Measurements from ENCODE around the gene HYCC2.
"Not testable (repeated sequence)": the region's sequence is repeated elsewhere in the genome, so short reads cannot be mapped to it uniquely, and the experiment has no call there.

The HYCC2 gene

DNA sequence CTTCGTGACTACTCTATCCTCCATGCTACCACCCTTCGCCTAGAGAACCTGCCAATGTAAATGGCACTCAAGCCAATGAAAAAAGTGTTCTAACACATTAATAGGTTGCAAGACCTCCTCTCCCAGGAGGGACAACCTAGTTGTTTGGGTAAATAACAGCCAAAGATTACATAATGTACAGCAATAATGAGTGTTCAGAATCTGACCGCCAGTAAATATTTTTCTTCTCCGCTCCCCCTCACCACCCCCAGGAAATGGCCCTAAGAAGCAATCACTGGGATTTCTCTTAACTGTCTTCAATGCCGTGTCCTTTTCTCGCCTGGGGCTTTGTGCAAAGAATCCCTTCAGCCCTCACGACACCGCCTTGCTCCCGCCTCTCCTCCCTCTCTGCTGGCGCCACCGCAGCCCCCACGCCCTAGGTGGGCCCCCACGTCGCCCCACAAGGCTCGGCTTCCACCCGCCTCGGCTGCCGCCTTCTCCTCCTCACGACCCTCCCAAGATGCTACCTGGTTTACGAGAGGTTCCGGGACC is 458 bp downstream of the HYCC2 start:
- Histone ChIP-seq H3K9me2 (replicated peaks; ENCODE audit: control insufficient read depth, low read length) (no peaks in the 10 kb centered on the region), H3K27me3 (ENCODE audit: control insufficient read depth, low read length) (no peaks in the 10 kb centered on the region), H3K36me3 (ENCODE audit: control insufficient read depth, low read length) (peaks cover 3% of the 10 kb centered on the region; the same call in 1 of the 2 replicates), H3K4me3 (ENCODE audit: low read length) (peak overlapping the region; percentile 94), H3K27ac (ENCODE audit: low read depth, low read length) (peak overlapping the region; percentile 65), H3K9me3 (ENCODE audit: control insufficient read depth, insufficient read depth, low read length) (no peaks in the 10 kb centered on the region), H3K4me1 (ENCODE audit: control insufficient read depth, low read length) (peaks cover 29% of the 10 kb centered on the region), H3F3A (ENCODE audit: control insufficient read depth, insufficient read depth) (no peaks in the 10 kb centered on the region), H3K79me2 (ENCODE audit: control insufficient read depth, low read length) (peaks cover 93% of the 10 kb centered on the region), H3K4me2 (ENCODE audit: low read length) (peak overlapping the region; percentile 84), H4K20me1 (ENCODE audit: control insufficient read depth, insufficient read depth, low read depth, low read length) (peaks cover 2% of the 10 kb centered on the region; the same call in 1 of the 2 replicates)
- no peak for TF ChIP-seq EZH2phosphoT487 (IDR thresholded peaks at IDR 0.05; ENCODE audit: borderline replicate concordance, low read length)
- TF ChIP-seq, protein P1, sequence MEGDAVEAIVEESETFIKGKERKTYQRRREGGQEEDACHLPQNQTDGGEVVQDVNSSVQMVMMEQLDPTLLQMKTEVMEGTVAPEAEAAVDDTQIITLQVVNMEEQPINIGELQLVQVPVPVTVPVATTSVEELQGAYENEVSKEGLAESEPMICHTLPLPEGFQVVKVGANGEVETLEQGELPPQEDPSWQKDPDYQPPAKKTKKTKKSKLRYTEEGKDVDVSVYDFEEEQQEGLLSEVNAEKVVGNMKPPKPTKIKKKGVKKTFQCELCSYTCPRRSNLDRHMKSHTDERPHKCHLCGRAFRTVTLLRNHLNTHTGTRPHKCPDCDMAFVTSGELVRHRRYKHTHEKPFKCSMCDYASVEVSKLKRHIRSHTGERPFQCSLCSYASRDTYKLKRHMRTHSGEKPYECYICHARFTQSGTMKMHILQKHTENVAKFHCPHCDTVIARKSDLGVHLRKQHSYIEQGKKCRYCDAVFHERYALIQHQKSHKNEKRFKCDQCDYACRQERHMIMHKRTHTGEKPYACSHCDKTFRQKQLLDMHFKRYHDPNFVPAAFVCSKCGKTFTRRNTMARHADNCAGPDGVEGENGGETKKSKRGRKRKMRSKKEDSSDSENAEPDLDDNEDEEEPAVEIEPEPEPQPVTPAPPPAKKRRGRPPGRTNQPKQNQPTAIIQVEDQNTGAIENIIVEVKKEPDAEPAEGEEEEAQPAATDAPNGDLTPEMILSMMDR (IDR thresholded peaks at IDR 0.05; ENCODE audit: low read depth, low read length, poor library complexity, severe bottlenecking): no peak

DNA sequence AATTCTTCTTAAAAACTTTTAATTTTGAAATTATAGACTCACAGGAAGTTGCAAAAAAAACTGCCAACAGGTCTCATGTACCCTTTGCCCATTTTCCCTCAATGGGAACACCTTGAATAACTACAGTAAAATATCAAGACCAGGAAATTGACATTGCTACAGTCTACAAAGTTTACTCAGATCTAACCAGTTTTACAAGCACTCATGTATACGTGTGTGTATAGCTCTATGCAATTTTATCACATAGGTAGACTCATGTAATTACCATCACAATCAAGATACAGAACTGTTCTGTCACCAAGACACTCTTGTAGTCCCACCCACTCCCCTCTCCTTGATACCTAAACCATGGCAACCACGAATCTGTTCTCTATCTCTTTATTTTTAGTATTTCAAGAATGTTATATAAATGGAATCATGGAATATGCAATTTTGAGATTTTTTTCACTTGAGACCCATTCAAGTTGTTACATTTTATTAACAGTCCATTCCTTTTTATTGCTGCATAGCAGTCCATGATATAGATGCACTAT is 6.6 kb downstream of the HYCC2 start:
- Histone ChIP-seq H3K36me3 (ENCODE audit: control insufficient read depth, low read length) (no peaks in the 10 kb centered on the region), H3K4me2 (ENCODE audit: low read length) (no peak overlapping the region), H3K9me3 (ENCODE audit: control insufficient read depth, insufficient read depth, low read length) (no peaks in the 10 kb centered on the region), H3K4me3 (ENCODE audit: low read length) (no peak overlapping the region), H3K79me2 (ENCODE audit: control insufficient read depth, low read length) (peaks cover 81% of the 10 kb centered on the region), H3K27me3 (ENCODE audit: control insufficient read depth, low read length) (no peaks in the 10 kb centered on the region), H3F3A (ENCODE audit: control insufficient read depth, insufficient read depth) (no peaks in the 10 kb centered on the region), H3K9me2 (replicated peaks; ENCODE audit: control insufficient read depth, low read length) (no peaks in the 10 kb centered on the region), H3K27ac (ENCODE audit: low read depth, low read length) (no peak overlapping the region), H3K4me1 (ENCODE audit: control insufficient read depth, low read length) (peaks cover 14% of the 10 kb centered on the region), H4K20me1 (ENCODE audit: control insufficient read depth, insufficient read depth, low read depth, low read length) (no peaks in the 10 kb centered on the region; the same call in 1 of the 2 replicates)
- TF ChIP-seq, protein P1 (IDR thresholded peaks at IDR 0.05; ENCODE audit: low read depth, low read length, poor library complexity, severe bottlenecking): no peak
- no peak for TF ChIP-seq EZH2phosphoT487 (IDR thresholded peaks at IDR 0.05; ENCODE audit: borderline replicate concordance, low read length)

DNA sequence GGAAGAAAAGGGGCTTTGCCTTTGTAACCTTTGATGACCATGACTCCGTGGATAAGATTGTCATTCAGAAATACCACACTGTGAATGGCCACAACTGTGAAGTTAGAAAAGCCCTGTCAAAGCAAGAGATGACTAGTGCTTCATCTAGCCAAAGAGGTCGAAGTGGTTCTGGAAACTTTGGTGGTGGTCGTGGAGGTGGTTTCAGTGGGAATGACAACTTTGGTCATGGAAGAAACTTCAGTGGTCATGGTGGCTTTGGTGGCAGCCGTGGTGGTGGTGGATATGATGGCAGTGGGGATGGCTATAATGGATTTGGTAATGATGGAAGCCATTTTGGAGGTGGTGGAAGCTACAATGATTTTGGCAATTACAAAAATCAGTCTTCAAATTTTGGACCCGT is 8.0 kb downstream of the HYCC2 start:
- not testable (repeated sequence) for H3K27me3 ChIP-seq (ENCODE audit: control insufficient read depth, low read length); H3K4me2 ChIP-seq (ENCODE audit: low read length); H3F3A ChIP-seq (ENCODE audit: control insufficient read depth, insufficient read depth); H4K20me1 ChIP-seq (ENCODE audit: control insufficient read depth, insufficient read depth, low read depth, low read length); H3K9me3 ChIP-seq (ENCODE audit: control insufficient read depth, insufficient read depth, low read length); H3K4me3 ChIP-seq (ENCODE audit: low read length); H3K27ac ChIP-seq (ENCODE audit: low read depth, low read length); H3K9me2 ChIP-seq (replicated peaks; ENCODE audit: control insufficient read depth, low read length); H3K36me3 ChIP-seq (ENCODE audit: control insufficient read depth, low read length); H3K4me1 ChIP-seq (ENCODE audit: control insufficient read depth, low read length)
- peaks cover 79% of the 10 kb centered on the region for H3K79me2 ChIP-seq (ENCODE audit: control insufficient read depth, low read length)

DNA sequence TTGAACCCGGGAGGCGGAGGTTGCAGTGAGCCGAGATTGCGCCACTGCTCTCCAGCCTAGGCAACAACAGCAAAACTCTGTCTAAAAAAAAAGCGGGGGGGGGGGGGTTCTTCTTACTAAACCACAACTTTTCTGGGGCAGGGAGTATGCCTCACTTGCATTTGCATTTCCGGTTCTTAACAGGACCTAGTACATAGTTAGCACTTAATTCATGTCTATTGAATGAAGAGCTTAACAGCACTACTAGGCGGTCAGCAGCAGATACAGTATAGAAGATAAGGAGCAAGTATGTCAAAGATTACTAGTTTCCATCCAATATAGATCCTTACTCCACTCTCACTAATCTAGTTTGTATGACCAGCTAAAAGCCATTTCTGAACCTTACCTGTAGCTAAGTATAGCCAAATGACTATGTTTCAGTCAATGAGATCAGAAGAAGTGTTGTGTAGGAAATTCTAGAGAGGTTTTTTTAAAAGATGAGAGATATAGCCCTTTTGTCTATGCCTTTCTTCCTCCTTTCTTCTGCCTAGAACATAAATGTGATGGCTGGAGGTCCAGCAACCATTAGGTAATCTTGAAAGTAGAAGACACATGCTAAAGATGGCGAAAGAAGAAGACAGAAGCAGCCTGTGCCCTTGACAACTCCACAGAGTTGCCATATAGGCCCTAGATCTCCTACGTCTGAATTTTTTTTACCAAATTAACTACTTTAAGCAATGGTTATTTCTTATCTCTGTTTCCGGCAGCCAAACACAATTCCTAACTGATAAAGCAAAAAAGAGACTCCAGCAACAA is 11.3 kb downstream of the HYCC2 start:
- no peaks in the 10 kb centered on the region for H3K9me2 ChIP-seq (replicated peaks; ENCODE audit: control insufficient read depth, low read length)
- no peaks in the 10 kb centered on the region for H3F3A ChIP-seq (ENCODE audit: control insufficient read depth, insufficient read depth)
- H3K79me2 ChIP-seq (ENCODE audit: control insufficient read depth, low read length): peaks cover 75% of the 10 kb centered on the region
- H3K27me3 ChIP-seq (ENCODE audit: control insufficient read depth, low read length): no peaks in the 10 kb centered on the region
- H4K20me1 ChIP-seq (ENCODE audit: control insufficient read depth, insufficient read depth, low read depth, low read length): no peaks in the 10 kb centered on the region
- no peaks in the 10 kb centered on the region for H3K9me3 ChIP-seq (ENCODE audit: control insufficient read depth, insufficient read depth, low read length)
- H3K4me3 ChIP-seq (ENCODE audit: low read length): no peak overlapping the region
- no peaks in the 10 kb centered on the region for H3K4me1 ChIP-seq (ENCODE audit: control insufficient read depth, low read length)
- H3K4me2 ChIP-seq (ENCODE audit: low read length): no peak overlapping the region
- TF ChIP-seq EZH2phosphoT487 (IDR thresholded peaks at IDR 0.05; ENCODE audit: borderline replicate concordance, low read length): no peak
- TF ChIP-seq, protein P1 (IDR thresholded peaks at IDR 0.05; ENCODE audit: low read depth, low read length, poor library complexity, severe bottlenecking): no peak
- H3K27ac ChIP-seq (ENCODE audit: low read depth, low read length): no peak overlapping the region
- H3K36me3 ChIP-seq (ENCODE audit: control insufficient read depth, low read length): peaks cover 5% of the 10 kb centered on the region; the same call in 1 of the 2 replicates

Data from DOHH2 (cell line).